Neural progenitor cell (in vitro differentiated cells): ENCODE measurements around the gene ERVMER34-1. TPM values are rescaled to one million over a fixed set of nuclear protein-coding genes. Genes with fewer than 3 reads are reported as not detected.

Source experiments
- DNase-seq: peaks from one replicate; pipeline ENCODE4 v3.0.0-alpha.2; 2016; ENCODE audit warnings: low spot score
- H2AFZ ChIP-seq: fragments of 200-600 bp; sonication (generic); replicated peaks from 2 replicates; pipeline ENCODE4 v1.6.1; 2016; ENCODE audit warnings: antibody characterized with exemption
- H3F3A ChIP-seq: fragments of 200-600 bp; sonication (generic); 2 replicates; pipeline ENCODE4 v1.6.1; 2016; ENCODE audit warnings: antibody characterized with exemption, low read depth
- H3K27ac ChIP-seq: fragments of 200-600 bp; sonication (generic); 2 replicates; pipeline ENCODE4 v1.5.1; 2016; ENCODE audit warnings: mild to moderate bottlenecking
- H3K27me3 ChIP-seq: fragments of 200-600 bp; sonication (generic); 2 replicates; pipeline ENCODE4 v1.6.1; 2016; ENCODE audit warnings: mild to moderate bottlenecking, moderate library complexity
- H3K36me3 ChIP-seq: fragments of 200-600 bp; sonication (generic); 2 replicates; pipeline ENCODE4 v1.5.1; 2016
- H3K4me1 ChIP-seq: fragments of 200-600 bp; sonication (generic); 2 replicates; pipeline ENCODE4 v1.6.1; 2016; ENCODE audit warnings: mixed run types
- H3K4me2 ChIP-seq: fragments of 200-600 bp; sonication (generic); 2 replicates; pipeline ENCODE4 v1.6.1; 2016
- H3K4me3 ChIP-seq: fragments of 200-600 bp; sonication (generic); 2 replicates; pipeline ENCODE4 v1.5.1; 2016
- H3K79me2 ChIP-seq: fragments of 200-600 bp; sonication (generic); 2 replicates; pipeline ENCODE4 v1.6.1; 2016; ENCODE audit warnings: low read depth
- H3K9ac ChIP-seq: fragments of 200-600 bp; sonication (generic); 2 replicates; pipeline ENCODE4 v1.6.1; 2016
- H3K9me3 ChIP-seq: fragments of 200-600 bp; sonication (generic); 2 replicates; pipeline ENCODE4 v1.5.1; 2016; ENCODE audit warnings: low read depth
- H4K20me1 ChIP-seq: fragments of 200-600 bp; sonication (generic); 2 replicates; pipeline ENCODE4 v1.6.1; 2016; ENCODE audit warnings: low read depth
- H3K27ac Mint-ChIP-seq: 3 replicates; pipeline ENCODE4 v1.8.0; 2021; ENCODE audit warnings: mixed read lengths
- H3K27me3 Mint-ChIP-seq: 2 replicates; pipeline ENCODE4 v1.8.0; 2022; ENCODE audit warnings: low read depth, mild to moderate bottlenecking, inconsistent platforms, moderate library complexity, mixed read lengths; ENCODE audit not compliant: insufficient read depth
- H3K36me3 Mint-ChIP-seq: 3 replicates; pipeline ENCODE4 v1.8.0; 2021; ENCODE audit warnings: mixed read lengths
- H3K4me1 Mint-ChIP-seq: 3 replicates; pipeline ENCODE4 v1.8.0; 2021; ENCODE audit warnings: mixed read lengths
- H3K4me3 Mint-ChIP-seq: 3 replicates; pipeline ENCODE4 v1.8.0; 2021; ENCODE audit warnings: mild to moderate bottlenecking, moderate library complexity, mixed read lengths
- H3K9me3 Mint-ChIP-seq: 3 replicates; pipeline ENCODE4 v1.8.0; 2020; ENCODE audit warnings: mixed read lengths
- EZH2 ChIP-seq: fragments of 200-600 bp; sonication (generic); IDR thresholded peaks from 2 replicates; pipeline ENCODE4 v1.6.1; 2017; ENCODE audit warnings: antibody characterized with exemption, mild to moderate bottlenecking, moderate library complexity
- EZH2phosphoT487 ChIP-seq: fragments of 200-600 bp; sonication (generic); IDR thresholded peaks from 2 replicates; pipeline ENCODE4 v1.6.1; 2017; ENCODE audit warnings: antibody characterized with exemption
- total RNA-seq: library from RNA; depleted of rRNA; stranded (reverse); fragments of >200 nt; gene quantifications from 2 replicates; pipeline ENCODE4 v1.2.3, GENCODE V29; 2015; ENCODE audit warnings: low replicate concordance
- TF ChIP-seq, protein P1 (sequence below): fragments of 200-600 bp; sonication (generic); IDR thresholded peaks from 2 replicates; pipeline ENCODE4 v1.5.1; 2017; ENCODE audit warnings: antibody characterized with exemption, mild to moderate bottlenecking

ERVMER34-1 gene
- total RNA-seq, 1 donor from 2014 or later = 2.0 TPM

- H3K27ac Mint-ChIP-seq = no peak overlapping the region
- H3K79me2 ChIP-seq = peaks cover 30% of the 10 kb centered on the region
Observed at GRCh38 chr4:52711834-52712250, 39.4 kb downstream of the ERVMER34-1 start.

DNA sequence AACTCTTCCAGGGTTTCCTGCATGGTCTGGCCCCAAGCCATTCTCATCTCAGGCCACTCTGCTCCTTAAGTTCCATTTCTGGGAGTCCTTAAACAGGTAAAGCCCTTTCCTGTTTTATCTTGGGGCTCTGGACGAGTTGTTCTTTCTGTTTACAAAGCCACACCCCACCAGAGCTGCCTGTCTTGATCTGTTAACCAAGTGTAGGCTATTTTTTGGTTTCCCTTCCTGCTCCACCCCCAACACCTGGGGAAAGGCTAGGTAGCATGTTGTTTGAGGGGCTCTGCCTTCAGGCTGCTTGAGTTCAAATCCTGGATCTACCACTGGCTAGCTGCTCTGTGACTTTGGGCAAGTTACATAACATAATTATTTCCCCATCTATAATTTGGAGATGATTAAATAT, 40.0 kb downstream of the ERVMER34-1 start:
- H3K4me3 ChIP-seq = no peak overlapping the region
- peaks cover 27% of the 10 kb centered on the region for H4K20me1 ChIP-seq
- H3K4me3 Mint-ChIP-seq = peak overlapping the region; percentile 81
- H3K27me3 ChIP-seq = no peaks in the 10 kb centered on the region
- H3K36me3 ChIP-seq = peaks cover 13% of the 10 kb centered on the region
- H3K27ac ChIP-seq = no peak overlapping the region
- H3K4me1 ChIP-seq = peaks cover 18% of the 10 kb centered on the region
- H3K9me3 ChIP-seq = no peaks in the 10 kb centered on the region
- H3K9ac ChIP-seq = no peak overlapping the region
- peak overlapping the region; percentile 66 for H3K4me2 ChIP-seq
- peaks cover 29% of the 10 kb centered on the region for H3F3A ChIP-seq
- no peak overlapping the region for H2AFZ ChIP-seq
- H3K4me1 Mint-ChIP-seq = peaks cover 23% of the 10 kb centered on the region
- H3K9me3 Mint-ChIP-seq = no peaks in the 10 kb centered on the region
- H3K79me2 ChIP-seq = peaks cover 30% of the 10 kb centered on the region
- peaks cover 15% of the 10 kb centered on the region for H3K36me3 Mint-ChIP-seq
- no peak for DNase-seq
- no peak overlapping the region for H3K27ac Mint-ChIP-seq
- peaks cover 10% of the 10 kb centered on the region for H3K27me3 Mint-ChIP-seq
- no peak for TF ChIP-seq EZH2phosphoT487
- no peak for TF ChIP-seq EZH2
- TF ChIP-seq, protein P1, sequence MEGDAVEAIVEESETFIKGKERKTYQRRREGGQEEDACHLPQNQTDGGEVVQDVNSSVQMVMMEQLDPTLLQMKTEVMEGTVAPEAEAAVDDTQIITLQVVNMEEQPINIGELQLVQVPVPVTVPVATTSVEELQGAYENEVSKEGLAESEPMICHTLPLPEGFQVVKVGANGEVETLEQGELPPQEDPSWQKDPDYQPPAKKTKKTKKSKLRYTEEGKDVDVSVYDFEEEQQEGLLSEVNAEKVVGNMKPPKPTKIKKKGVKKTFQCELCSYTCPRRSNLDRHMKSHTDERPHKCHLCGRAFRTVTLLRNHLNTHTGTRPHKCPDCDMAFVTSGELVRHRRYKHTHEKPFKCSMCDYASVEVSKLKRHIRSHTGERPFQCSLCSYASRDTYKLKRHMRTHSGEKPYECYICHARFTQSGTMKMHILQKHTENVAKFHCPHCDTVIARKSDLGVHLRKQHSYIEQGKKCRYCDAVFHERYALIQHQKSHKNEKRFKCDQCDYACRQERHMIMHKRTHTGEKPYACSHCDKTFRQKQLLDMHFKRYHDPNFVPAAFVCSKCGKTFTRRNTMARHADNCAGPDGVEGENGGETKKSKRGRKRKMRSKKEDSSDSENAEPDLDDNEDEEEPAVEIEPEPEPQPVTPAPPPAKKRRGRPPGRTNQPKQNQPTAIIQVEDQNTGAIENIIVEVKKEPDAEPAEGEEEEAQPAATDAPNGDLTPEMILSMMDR = no peak

More at GRCh38 chr4:52711834-52712250, 39.4 kb downstream of the ERVMER34-1 start:
- Histone ChIP-seq H3K36me3 (peaks cover 13% of the 10 kb centered on the region), H3K27me3 (no peaks in the 10 kb centered on the region), H4K20me1 (peaks cover 27% of the 10 kb centered on the region), H3K9me3 (no peaks in the 10 kb centered on the region), H2AFZ (peak overlapping the region; percentile 92), H3K4me1 (peaks cover 18% of the 10 kb centered on the region), H3K4me2 (peak overlapping the region; percentile 66), H3K9ac (no peak overlapping the region), H3F3A (peaks cover 34% of the 10 kb centered on the region), H3K27ac (no peak overlapping the region), H3K4me3 (peak overlapping the region; percentile 26)
- Mint-ChIP-seq H3K9me3 (no peaks in the 10 kb centered on the region), H3K4me3 (peak overlapping the region; percentile 81), H3K27me3 (peaks cover 7% of the 10 kb centered on the region), H3K36me3 (peaks cover 17% of the 10 kb centered on the region), H3K4me1 (peaks cover 23% of the 10 kb centered on the region)
- TF ChIP-seq, protein P1 = no peak
- no peak for TF ChIP-seq EZH2
- no peak for TF ChIP-seq EZH2phosphoT487
- DNase-seq = no peak

DNA sequence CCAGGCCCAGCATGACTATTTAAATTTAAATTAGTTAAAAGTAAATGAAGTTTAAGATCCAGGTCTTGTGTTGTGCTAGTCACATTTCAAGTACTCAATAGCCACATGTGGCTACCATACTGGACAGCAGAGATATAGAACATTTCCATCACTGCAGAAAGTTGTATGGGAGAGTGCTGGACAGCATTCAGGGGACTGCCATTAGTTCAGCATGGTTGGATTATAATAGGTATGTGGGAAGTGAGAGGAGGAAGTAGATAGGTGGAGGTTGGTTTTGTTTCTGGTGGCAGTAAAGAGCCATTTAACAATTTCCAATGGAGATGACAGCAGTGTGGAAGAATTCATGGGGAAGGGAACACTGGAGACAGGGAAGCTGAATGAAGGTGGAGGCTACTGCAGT, 42.1 kb downstream of the ERVMER34-1 start:
- H3K36me3 ChIP-seq = peaks cover 2% of the 10 kb centered on the region

More for the DNA sequence above, 42.1 kb downstream of the ERVMER34-1 start:
- Histone ChIP-seq H4K20me1 (peaks cover 13% of the 10 kb centered on the region), H3K9ac (no peak overlapping the region), H3K4me1 (peaks cover 9% of the 10 kb centered on the region), H3K27ac (no peak overlapping the region), H3F3A (peaks cover 9% of the 10 kb centered on the region), H3K27me3 (no peaks in the 10 kb centered on the region), H3K9me3 (no peaks in the 10 kb centered on the region), H3K4me3 (no peak overlapping the region), H3K4me2 (no peak overlapping the region), H2AFZ (no peak overlapping the region), H3K79me2 (peaks cover 18% of the 10 kb centered on the region)
- Mint-ChIP-seq H3K36me3 (peaks cover 3% of the 10 kb centered on the region), H3K9me3 (no peaks in the 10 kb centered on the region), H3K4me1 (peaks cover 14% of the 10 kb centered on the region), H3K4me3 (no peak overlapping the region), H3K27me3 (peaks cover 13% of the 10 kb centered on the region), H3K27ac (no peak overlapping the region)
- no peak for DNase-seq
- TF ChIP-seq EZH2phosphoT487 (no peak), EZH2 (no peak)
- TF ChIP-seq, protein P1 = no peak
